Epithelial cell of alveolus of lung (primary cell): ENCODE measurements around the gene WTIP. TPM values are rescaled to one million over a fixed set of nuclear protein-coding genes. Genes with fewer than 3 reads are reported as not detected.

Source experiments
- total RNA-seq: library from RNA; depleted of rRNA; stranded (reverse); fragments of >200 nt; gene quantifications from 2 replicates; pipeline ENCODE4 v1.2.1, GENCODE V29; 2015

WTIP gene
- total RNA-seq, result 20.1 and 24.3 TPM in 2 replicates

GRCh38 chr19:34480971-34481841 is at the start of gene WTIP:
Gene WTIP, plus strand, starts transcription at chr19:34481758. Its CDS starts 217 bp downstream, at chr19:34481975.

Other genes with a start within 250 kb of the WTIP start
- gene GARRE1, start 227.2 kb upstream of the WTIP start, total RNA-seq, result 9.1 and 13.3 TPM in 2 replicates
- 309 and 401 TPM in 2 replicates for gene GPI, start 116.6 kb upstream of the WTIP start, total RNA-seq
- gene PDCD2L, start 77.4 kb upstream of the WTIP start, total RNA-seq, result 13.8 and 22.6 TPM in 2 replicates
- gene UBA2, start 53.4 kb upstream of the WTIP start, total RNA-seq, result 65.2 and 99.4 TPM in 2 replicates
- not detected in 2 replicates for gene SCGB2B2, start 195.4 kb downstream of the WTIP start, total RNA-seq
- gene ZNF302, start 195.9 kb downstream of the WTIP start, total RNA-seq, result 7.1 and 15.8 TPM in 2 replicates